Activated CD8-positive, alpha-beta memory T cell treated with anti-CD3 and anti-CD28 coated beads, Interleukin-2, amount 50 U/mL, for 24 hours (primary cell): Measurements from ENCODE around the gene SPDYE6.
A peak's percentile ranks its signal among the peaks of the same experiment; 100 is the strongest.
"Not testable (repeated sequence)": the region's sequence is repeated elsewhere in the genome, so short reads cannot be mapped to it uniquely, and the experiment has no call there.

Source experiments
- DNase-seq: peaks from one replicate; pipeline ENCODE4 v3.0.0-alpha.2; 2020; ENCODE audit errors: extremely low read depth

The SPDYE6 gene

DNA sequence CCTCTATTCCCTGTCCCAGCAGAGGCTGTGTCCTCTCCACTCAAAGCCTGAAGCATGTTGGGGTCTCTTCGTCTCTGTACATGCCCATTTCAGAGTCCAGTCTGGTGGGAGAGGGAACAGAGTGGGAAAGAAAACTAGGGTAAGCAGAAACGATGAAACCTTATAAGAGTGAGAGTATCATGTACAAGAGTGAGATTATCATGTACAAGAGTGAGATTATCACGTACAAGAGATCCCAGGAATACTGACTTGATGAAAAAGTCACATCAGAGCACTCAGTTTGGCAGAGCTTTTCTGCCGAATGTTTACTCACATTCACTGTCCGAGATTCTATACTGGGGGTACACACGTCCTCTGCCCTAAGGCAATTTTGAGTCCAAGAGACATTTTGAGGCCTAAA, at the start of gene SPDYE6:
Gene SPDYE6, minus strand, starts transcription at position 101 of the 400 bp plus-strand sequence. CDS start 421 bp downstream, outside the sequence.
- DNase-seq, result not testable (repeated sequence)

- not testable (repeated sequence) for DNase-seq
Measured at GRCh38 chr7:102404862-102405188, 48.6 kb upstream of the SPDYE6 start.

DNA sequence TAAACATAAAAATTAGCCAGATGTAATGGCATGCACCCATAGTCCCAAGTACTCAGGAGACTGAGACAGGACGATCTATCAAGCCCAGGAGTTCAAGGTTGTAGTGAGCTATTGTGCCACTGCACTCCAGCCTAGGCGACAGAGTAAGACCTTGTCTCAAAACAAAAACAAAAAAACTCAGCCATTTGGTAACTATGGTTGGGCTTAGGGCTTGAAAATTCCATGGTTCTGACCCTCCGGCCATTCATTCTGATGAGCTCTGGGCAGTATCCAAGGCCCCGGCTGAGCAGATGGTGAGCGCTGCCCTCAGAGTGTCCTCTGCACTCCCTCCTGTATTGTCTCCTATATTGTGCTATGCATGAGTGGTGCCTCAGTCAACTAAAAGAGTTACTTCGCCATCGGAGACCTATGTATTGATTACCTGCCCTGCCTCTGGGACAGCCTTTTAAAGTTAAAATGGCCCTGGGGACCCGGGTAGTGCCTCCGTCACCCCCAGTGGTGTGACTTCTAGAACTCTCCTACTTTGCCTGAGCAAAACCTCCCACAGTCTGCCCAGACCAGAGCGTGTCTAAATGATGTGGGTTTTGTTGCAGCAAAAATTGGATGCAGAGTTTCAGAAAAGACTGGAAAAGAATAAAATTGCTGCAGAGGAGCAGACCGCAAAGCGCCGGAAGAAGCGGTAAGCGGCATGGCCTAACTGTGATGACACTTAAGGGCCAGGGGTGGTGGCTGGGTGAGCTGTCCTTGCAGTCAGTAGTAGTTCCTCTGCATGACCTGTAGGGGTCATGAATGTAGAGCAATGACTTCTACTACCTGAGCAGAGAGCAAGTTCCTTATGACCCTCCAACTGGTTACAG, 48.0 kb upstream of the SPDYE6 start:
- DNase-seq, result no peak

DNA sequence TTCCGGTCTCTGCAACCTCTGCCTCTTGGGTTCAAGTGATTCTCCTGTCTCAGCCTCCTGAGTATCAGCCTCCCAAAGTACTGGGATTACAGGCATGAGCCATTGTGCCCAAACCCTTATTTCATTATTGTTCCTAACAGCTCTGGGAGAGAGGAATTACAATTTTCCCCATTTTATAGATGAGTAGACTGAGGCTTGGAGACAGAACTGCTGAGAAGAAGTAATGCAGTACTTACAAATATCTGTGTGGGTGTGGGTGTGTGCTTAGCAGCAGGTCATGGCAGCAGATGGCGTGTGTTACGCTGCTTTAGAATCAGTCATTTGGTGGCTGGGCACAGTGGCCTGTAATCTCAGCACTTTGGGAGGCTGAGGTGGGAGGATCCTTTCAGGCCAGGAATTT, 47.3 kb upstream of the SPDYE6 start:
- DNase-seq, result no peak

GRCh38 chr7:102400360-102400759, 44.1 kb upstream of the SPDYE6 start:
- DNase-seq, result no peak

- no peak for DNase-seq
Measured at GRCh38 chr7:102398543-102398942, 42.3 kb upstream of the SPDYE6 start.

- no peak for DNase-seq
Measured at GRCh38 chr7:102396710-102397019, 40.4 kb upstream of the SPDYE6 start.

- peak; percentile 68 for DNase-seq
Measured at GRCh38 chr7:102395873-102396709, 39.8 kb upstream of the SPDYE6 start, which contains the start of gene PRKRIP1. Gene PRKRIP1, plus strand, starts transcription at chr7:102396363. Its CDS starts 49 bp downstream, at chr7:102396412.

DNA sequence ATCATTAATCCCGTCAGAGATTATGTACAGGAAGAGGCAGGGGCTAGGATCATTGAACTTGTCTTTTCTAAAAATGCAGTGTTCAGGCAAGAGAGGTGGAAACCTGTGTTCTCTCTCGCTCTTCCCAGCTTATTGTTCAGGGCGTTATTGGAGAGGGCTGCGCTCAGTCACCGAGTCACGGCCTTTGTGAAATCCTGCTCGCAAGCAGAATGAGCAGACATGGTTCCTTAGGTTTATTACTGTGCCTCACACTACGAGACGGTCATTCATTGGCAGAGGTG, 39.3 kb upstream of the SPDYE6 start:
- no peak for DNase-seq

DNA sequence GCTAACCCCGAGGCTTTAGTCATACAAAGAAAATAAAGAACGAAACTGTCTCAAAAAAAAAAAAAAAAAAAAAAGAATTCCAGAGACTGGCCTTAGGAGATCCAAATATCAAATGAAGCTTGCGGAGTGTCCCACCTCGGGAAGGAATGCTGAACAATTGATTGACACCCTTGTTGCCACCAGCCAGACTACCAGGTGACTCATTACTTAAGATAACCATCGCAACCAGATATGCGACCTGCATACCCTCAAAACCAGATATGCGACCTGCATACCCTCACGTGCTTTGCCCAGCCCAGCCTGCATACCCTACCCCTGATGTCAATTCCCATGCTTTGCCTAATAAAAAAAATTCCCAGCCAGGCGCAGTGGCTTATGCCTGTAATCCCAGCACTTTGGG, 37.2 kb upstream of the SPDYE6 start:
- no peak for DNase-seq

- DNase-seq, result no peak
Measured at GRCh38 chr7:102392330-102392729, 36.1 kb upstream of the SPDYE6 start.

DNA sequence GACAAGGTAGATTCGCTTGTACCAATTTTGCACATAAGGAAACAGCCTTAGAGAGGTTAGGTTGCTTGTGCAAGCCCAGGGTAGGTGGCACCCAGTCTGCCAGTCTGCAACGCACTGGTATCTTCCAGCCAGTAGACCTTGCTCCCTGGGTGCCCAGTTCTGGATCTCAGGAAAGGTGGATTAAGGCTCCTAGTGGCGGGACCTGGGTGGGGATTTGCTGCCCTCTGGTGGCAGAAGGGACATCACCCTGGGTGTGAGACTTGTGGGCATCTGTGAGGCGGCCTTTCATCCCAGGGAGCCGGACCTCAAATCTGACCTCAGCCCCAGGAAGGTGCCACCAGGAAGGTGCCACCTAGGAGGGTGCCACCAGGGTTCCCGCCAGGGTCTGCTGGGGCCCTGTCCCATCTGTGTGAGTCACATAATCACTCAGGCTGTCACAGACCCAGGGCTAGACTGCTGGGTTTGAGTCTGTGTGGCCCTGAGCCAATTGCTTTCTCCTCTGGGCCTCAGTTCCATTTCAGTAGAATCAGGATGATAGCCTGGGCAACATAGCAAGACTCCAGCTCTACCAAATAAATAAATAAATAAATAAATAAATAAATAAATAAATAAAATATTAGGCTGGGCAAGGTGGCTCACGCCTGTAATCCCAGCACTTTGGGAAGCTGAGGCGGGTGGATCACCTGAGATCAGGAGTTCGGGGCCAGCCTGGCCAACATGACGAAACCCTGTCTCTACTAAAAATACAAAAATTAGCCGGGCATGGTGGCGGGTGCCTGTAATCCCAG, 34.6 kb upstream of the SPDYE6 start:
- DNase-seq, result no peak

- no peak for DNase-seq
Measured at GRCh38 chr7:102389810-102390209, 33.6 kb upstream of the SPDYE6 start.

GRCh38 chr7:102387064-102387463, 30.8 kb upstream of the SPDYE6 start:
- no peak for DNase-seq

DNA sequence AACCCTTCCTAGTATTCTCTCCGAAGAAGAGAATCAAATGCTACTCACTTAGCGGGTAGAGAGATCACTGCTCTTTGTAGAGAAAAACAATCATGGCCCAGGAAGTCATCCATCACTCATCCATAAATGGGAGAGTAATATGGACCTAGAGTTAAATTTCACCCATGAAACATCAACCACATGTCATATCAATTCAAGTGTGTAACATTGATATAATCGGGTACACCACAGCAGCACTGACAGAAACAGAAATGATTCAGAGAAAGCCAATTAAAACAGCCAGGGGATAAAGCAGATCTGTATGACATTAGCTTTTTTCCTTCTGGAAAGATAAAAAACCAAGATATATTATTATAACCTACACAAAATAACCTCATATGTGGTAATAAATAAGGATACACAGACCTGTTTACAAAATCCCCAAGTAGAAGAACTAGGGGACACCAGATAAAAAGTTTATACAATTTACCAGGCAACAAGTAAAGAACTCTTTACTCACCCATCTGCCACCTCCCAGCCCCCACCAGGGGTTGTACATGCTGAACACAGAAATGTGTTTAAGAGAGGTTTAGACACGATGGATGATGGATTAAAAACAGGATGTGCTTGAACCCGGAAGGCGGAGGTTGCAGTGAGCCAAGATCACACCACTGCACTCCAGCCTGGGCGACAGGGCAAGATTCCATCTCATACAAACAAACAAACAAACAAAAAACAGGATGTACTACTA, 25.6 kb upstream of the SPDYE6 start:
- not testable (repeated sequence) for DNase-seq

- DNase-seq, result not testable (repeated sequence)
Measured at GRCh38 chr7:102380837-102381236, 24.6 kb upstream of the SPDYE6 start.

DNA sequence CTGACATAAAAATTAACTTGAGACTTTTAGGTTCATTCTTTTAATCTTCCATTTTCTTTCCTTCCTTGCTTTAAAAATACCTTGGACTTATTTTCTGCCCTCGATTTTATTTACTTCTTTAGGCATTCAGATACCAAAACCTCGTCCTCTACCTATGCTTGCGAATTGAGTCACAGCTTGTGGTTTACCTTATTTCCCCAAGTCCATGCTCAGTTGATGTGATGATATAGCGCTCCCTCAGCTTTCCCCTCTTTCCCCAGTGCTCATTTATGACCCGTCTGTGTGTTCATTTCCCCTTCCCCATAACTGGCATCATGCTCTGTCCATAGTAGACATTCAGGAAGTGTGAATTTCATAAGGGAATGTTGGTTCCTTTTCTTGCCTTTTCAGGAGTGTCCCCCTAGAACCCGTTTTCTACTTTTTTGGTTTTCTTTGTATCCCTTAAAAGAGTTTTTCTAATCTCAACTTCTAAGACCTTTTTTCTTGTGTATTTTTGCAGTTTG, 20.8 kb upstream of the SPDYE6 start:
- no peak for DNase-seq

DNA sequence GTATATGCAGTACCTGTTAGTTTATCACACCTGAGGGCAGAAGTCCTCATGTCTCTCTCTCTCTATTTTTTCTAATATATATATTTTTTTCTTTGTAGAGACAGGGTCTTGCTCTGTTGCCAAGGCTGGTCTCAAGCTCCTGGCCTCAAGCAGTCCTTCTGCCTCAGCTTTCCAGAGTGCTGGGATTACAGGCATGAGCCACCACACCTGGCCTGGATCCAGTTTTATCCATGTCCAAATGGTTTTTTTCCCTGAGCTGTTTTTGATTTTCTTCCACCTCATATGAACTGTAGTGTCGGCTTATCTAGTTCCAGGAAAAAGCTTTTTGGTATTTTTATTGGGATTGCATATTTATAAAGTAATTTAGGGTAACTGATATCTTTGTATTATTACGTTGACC, 16.6 kb upstream of the SPDYE6 start:
- not testable (repeated sequence) for DNase-seq

DNA sequence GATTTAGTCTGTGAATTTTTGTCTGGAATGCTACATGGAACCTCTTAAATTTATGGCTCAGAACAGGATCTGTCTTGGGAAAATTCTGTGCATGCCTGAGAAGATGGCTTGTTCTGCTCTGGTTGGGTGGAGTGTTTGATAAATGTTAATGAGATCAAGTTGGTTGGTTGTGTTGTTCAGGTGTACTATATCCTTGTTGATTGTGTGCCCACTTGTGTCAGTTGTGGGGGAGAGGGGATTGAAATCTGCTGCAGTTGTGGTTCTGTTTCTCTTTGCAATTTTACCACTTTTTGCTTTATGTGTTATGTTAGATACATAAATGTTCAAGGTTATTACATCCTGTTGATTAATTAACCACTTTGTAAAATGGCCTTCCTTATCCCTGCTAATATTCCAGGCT, 13.8 kb upstream of the SPDYE6 start:
- not testable (repeated sequence) for DNase-seq

GRCh38 chr7:102365390-102365789, 9.1 kb upstream of the SPDYE6 start:
- not testable (repeated sequence) for DNase-seq

DNA sequence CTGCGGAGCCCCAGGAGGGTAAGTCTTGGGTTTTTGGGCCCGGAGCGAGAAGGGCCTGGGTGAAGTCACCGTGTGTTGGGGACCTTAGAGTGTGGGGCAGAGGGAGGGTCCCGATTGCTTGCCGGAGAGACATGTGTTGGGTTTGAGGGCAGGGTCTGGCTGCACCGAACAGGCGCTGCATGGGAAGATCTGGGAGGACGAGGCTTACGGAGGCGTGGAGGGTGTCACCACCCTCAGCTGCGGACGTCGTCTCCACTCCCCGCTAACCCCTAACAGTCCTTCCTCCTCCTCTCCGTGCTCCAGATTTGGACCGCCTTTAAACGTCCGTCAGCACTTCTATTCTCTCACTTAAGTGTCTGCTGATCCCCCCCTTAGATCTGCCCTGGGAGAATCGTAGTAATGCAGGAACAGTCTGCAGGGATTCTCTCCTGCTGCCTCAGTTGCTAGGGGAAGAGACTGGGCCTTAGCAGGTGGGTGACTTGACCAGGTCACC, 8.2 kb upstream of the SPDYE6 start:
- not testable (repeated sequence) for DNase-seq
